ENCODE results near the gene SELENOV.
A peak's percentile ranks its signal among the peaks of the same experiment; 100 is the strongest.

SELENOV gene

GRCh38 chr19:39524495-39524894, 9.6 kb downstream of the SELENOV start:
- no peak for DNase-seq

GRCh38 chr19:39525205-39525604, 10.3 kb downstream of the SELENOV start:
- no peak for DNase-seq

- DNase-seq = no peak
These were observed 16.9 kb downstream of the SELENOV start for GRCh38 chr19:39531834-39532232.

- DNase-seq = peak; percentile 95
These were observed 17.5 kb downstream of the SELENOV start, which contains the start of gene EID2B for GRCh38 chr19:39532233-39533002. Gene EID2B (minus strand): TSS chr19:39532852. CDS start chr19:39532802, 50 bp downstream.

GRCh38 chr19:39533003-39533512, 18.1 kb downstream of the SELENOV start:
- no peak for DNase-seq

GRCh38 chr19:39533791-39534190, 18.9 kb downstream of the SELENOV start:
- no peak for DNase-seq

- no peak for DNase-seq
These were observed 24.2 kb downstream of the SELENOV start for GRCh38 chr19:39539165-39539517.

GRCh38 chr19:39539518-39540332, 24.8 kb downstream of the SELENOV start, which contains the start of gene EID2:
Gene EID2 (minus strand): TSS chr19:39540161. CDS start chr19:39540079, 82 bp downstream.
- peak; percentile 90 for DNase-seq

GRCh38 chr19:39540333-39540673, 25.4 kb downstream of the SELENOV start:
- no peak for DNase-seq

GRCh38 chr19:39542206-39542605, 27.3 kb downstream of the SELENOV start:
- DNase-seq = no peak

- no peak for DNase-seq
These were observed 28.5 kb downstream of the SELENOV start for GRCh38 chr19:39543477-39543857.

GRCh38 chr19:39544226-39544903, 29.4 kb downstream of the SELENOV start:
- DNase-seq = no peak

GRCh38 chr19:39544911-39545310, 30.0 kb downstream of the SELENOV start:
- DNase-seq = no peak

GRCh38 chr19:39546599-39546998, 31.7 kb downstream of the SELENOV start:
- DNase-seq = no peak

- no peak for DNase-seq
These were observed 35.3 kb downstream of the SELENOV start for GRCh38 chr19:39550197-39550596.

GRCh38 chr19:39553082-39553652, 38.2 kb downstream of the SELENOV start:
- DNase-seq = no peak

- DNase-seq = no peak
These were observed 39.9 kb downstream of the SELENOV start for GRCh38 chr19:39554701-39555311.

- DNase-seq = no peak
These were observed 40.9 kb downstream of the SELENOV start for GRCh38 chr19:39555883-39556282.

- peak; percentile 82 for DNase-seq
These were observed 43.1 kb downstream of the SELENOV start for GRCh38 chr19:39557811-39558623.

GRCh38 chr19:39558624-39559117, 43.7 kb downstream of the SELENOV start:
- peak; percentile 46 for DNase-seq

GRCh38 chr19:39563408-39563807, 48.5 kb downstream of the SELENOV start:
- DNase-seq = peak; percentile 46
